GM12878 (cell line): Measurements from ENCODE around the gene CCN2. TPM values are rescaled to one million over a fixed set of nuclear protein-coding genes. Genes with fewer than 3 reads are reported as not detected.

Source experiments
- ATAC-seq: fragments of 200-7000 bp; cut with Tn5 transposase; 3 replicates; pipeline ENCODE4 v1.9.1; 2020; ENCODE audit warnings: mild to moderate bottlenecking, moderate library complexity
- BruUV-seq: library from RNA; stranded (reverse); fragments of 400-500 nt; replicated peaks from 2 replicates; lab custom pipeline; 2021; lab: Mats Ljungman, UMichigan
- CTCF ChIA-PET: fragments of 300-600 bp; sonication (Branson Sonifier 250); formaldehyde crosslinking; extraction: SDS; loops from one replicate; lab custom pipeline; 2021; ENCODE audit warnings: inconsistent platforms; lab: Yijun Ruan, JAX
- POLR2A ChIA-PET: fragments of 350-600 bp; formaldehyde crosslinking; extraction: SDS; loops from one replicate; lab custom pipeline; 2021; ENCODE audit warnings: inconsistent platforms; lab: Charles Lee
- RAD21 ChIA-PET: fragments of 300-600 bp; sonication (Branson Sonifier 250); formaldehyde crosslinking; loops from one replicate; lab custom pipeline; 2023; ENCODE audit warnings: antibody characterized with exemption; ENCODE audit not compliant: unreplicated experiment; lab: Charles Lee
- SMC1A ChIA-PET: fragments of 300-600 bp; sonication (Branson Sonifier 250); formaldehyde crosslinking; loops from one replicate; lab custom pipeline; 2023; ENCODE audit not compliant: unreplicated experiment, uncharacterized antibody; lab: Charles Lee
- DNase-seq: peaks from one replicate; pipeline ENCODE4 v3.0.0-alpha.2; 2011; ENCODE audit warnings: low read depth, low spot score
- FAIRE-seq: peaks from 3 replicates; lab custom pipeline; 2011; peaks lifted over from hg19 to GRCh38; lab: Jason Lieb, UNC
- H2AFZ ChIP-seq: 2 replicates; pipeline ENCODE4 v1.6.0; 2011; ENCODE audit warnings: low read depth, low read length, control low read depth; ENCODE audit not compliant: control insufficient read depth
- H3K27ac ChIP-seq: 2 replicates; pipeline ENCODE4 v1.5.1; 2011; ENCODE audit warnings: control low read depth; ENCODE audit not compliant: control insufficient read depth, insufficient read depth
- H3K27me3 ChIP-seq, 2 experiments: replicated peaks in 1 of 2; 2 replicates each; pipeline versions ENCODE4 v1.6.0 to v1.6.1; 2011; ENCODE audit warnings: low read length in 1 of 2; ENCODE audit not compliant: control insufficient read depth in 2 of 2, insufficient read depth in 2 of 2
- H3K36me3 ChIP-seq, 2 experiments: 2 replicates each; pipeline ENCODE4 v1.5.1; 2011; ENCODE audit warnings: low read length in 1 of 2; ENCODE audit not compliant: control insufficient read depth in 2 of 2, insufficient read depth in 2 of 2
- H3K4me1 ChIP-seq: 2 replicates; pipeline ENCODE4 v1.6.1; 2011; ENCODE audit warnings: mild to moderate bottlenecking, low read length, moderate library complexity, mixed read lengths; ENCODE audit not compliant: control insufficient read depth, insufficient read depth
- H3K4me2 ChIP-seq: 2 replicates; pipeline ENCODE4 v1.6.0; 2011; ENCODE audit warnings: control low read depth; ENCODE audit not compliant: control insufficient read depth, insufficient read depth
- H3K4me3 ChIP-seq: fragments of 200-600 bp; sonication (generic); 2 replicates; pipeline ENCODE4 v1.5.1; 2016
- H3K79me2 ChIP-seq: 2 replicates; pipeline ENCODE4 v1.6.0; 2011; ENCODE audit warnings: low read length; ENCODE audit not compliant: control insufficient read depth, insufficient read depth
- H3K9ac ChIP-seq: 2 replicates; pipeline ENCODE4 v1.8.0; 2011; ENCODE audit warnings: low read length, control low read depth, mixed read lengths; ENCODE audit not compliant: control insufficient read depth, insufficient read depth
- H3K9me3 ChIP-seq: replicated peaks from 3 replicates; pipeline ENCODE4 v1.5.1; 2011; ENCODE audit warnings: mild to moderate bottlenecking, low read length; ENCODE audit not compliant: control insufficient read depth, insufficient read depth
- H4K20me1 ChIP-seq: 2 replicates; pipeline ENCODE4 v1.6.0; 2011; ENCODE audit not compliant: control insufficient read depth, insufficient read depth
- CBX5 ChIP-seq: sonication (generic); IDR thresholded peaks from 2 replicates; pipeline ENCODE4 v1.6.1; 2016; ENCODE audit warnings: low read depth, moderate library complexity, mild to moderate bottlenecking, inconsistent platforms
- FOXM1 ChIP-seq: IDR thresholded peaks from 2 replicates; pipeline ENCODE4 v1.6.1; 2012; ENCODE audit warnings: low read depth, mild to moderate bottlenecking, inconsistent platforms, low read length, moderate library complexity
- HDGF ChIP-seq: fragments of 450-650 bp; IDR thresholded peaks from 2 replicates; pipeline ENCODE4 v1.6.1; 2016; ENCODE audit warnings: antibody characterized with exemption
- RCOR1 ChIP-seq: conservative IDR thresholded peaks from 2 replicates; pipeline ENCODE4 v1.6.1; 2012; ENCODE audit warnings: low read depth, low read length, improper control_type of control experiment
- SMARCA5 ChIP-seq: fragments of 450-650 bp; IDR thresholded peaks from 2 replicates; pipeline ENCODE4 v1.6.1; 2017; ENCODE audit warnings: mild to moderate bottlenecking
- TCF7 ChIP-seq: IDR thresholded peaks from 2 replicates; pipeline ENCODE4 v1.6.1; 2014; ENCODE audit warnings: antibody characterized with exemption, borderline replicate concordance
- WGBS: methylation state at CpG from one replicate; pipeline ENCODE4 v1.1.6; 2016; ENCODE audit warnings: low lambda C conversion rate; ENCODE audit not compliant: insufficient replicate concordance, insufficient coverage; ENCODE audit errors: missing lambda C conversion rate; 5-methylcytosine and 5-hydroxymethylcytosine counted together
- in situ Hi-C: fragments of 300-500 bp; cut with MboI; formaldehyde crosslinking; loops from 9 replicates; pipeline ENCODE4 v1.14.3; 2018; ENCODE audit warnings: mixed read lengths
- intact Hi-C: fragments of 100-400 bp; cut with micrococcal nuclease; formaldehyde crosslinking; loops from one replicate; pipeline ENCODE4 v1.14.2; 2022; ENCODE audit not compliant: unreplicated experiment
- polyA plus RNA-seq, 11 experiments: library from polyadenylated mRNA; depleted of rRNA in 4 of 11; unstranded in 6 of 11; stranded (reverse) in 5 of 11; fragments of >200 nt; fragmentation: Nextera tagmentation in 4 of 11; fragmentation: Illumina TruSeq in 1 of 11; extraction: Ambion mirVana in 4 of 11; extraction: Trizol in 1 of 11; gene quantifications; 1 replicate in 1 of 11; 2 replicates in 10 of 11; pipeline versions ENCODE4 v1.2.1 to v1.2.3, GENCODE V29; 2011 to 2016; ENCODE audit warnings: inconsistent platforms in 2 of 11, missing spikeins in 2 of 11, low read depth in 1 of 11
- total RNA-seq, 4 experiments: library from RNA; depleted of rRNA in 3 of 4; stranded (reverse); fragments of >200 nt in 3 of 4; fragmentation: Illumina TruSeq in 1 of 4; extraction: Trizol in 1 of 4; gene quantifications; 2 replicates each; pipeline versions ENCODE4 v1.2.1 to v1.2.3, GENCODE V29; 2013 to 2021
- TF ChIP-seq, protein P1 (sequence below): fragments of 450-650 bp; conservative IDR thresholded peaks from 2 replicates; pipeline ENCODE4 v1.6.1; 2017; ENCODE audit warnings: mild to moderate bottlenecking, moderate library complexity
- TF ChIP-seq, protein P2 (sequence below): IDR thresholded peaks from 2 replicates; pipeline ENCODE4 v1.6.1; 2012; ENCODE audit warnings: low read length, inconsistent platforms
- TF ChIP-seq, protein P3 (sequence below): fragments of 450-650 bp; IDR thresholded peaks from 2 replicates; pipeline ENCODE4 v1.6.1; 2017; ENCODE audit warnings: antibody characterized with exemption, mild to moderate bottlenecking, moderate library complexity
- TF ChIP-seq, protein P4 (sequence below): fragments of 450-650 bp; IDR thresholded peaks from 2 replicates; pipeline ENCODE4 v1.6.1; 2018; ENCODE audit warnings: borderline replicate concordance, mild to moderate bottlenecking; ENCODE audit not compliant: partially characterized antibody
- TF ChIP-seq, protein P5 (sequence below): fragments of 450-650 bp; IDR thresholded peaks from 2 replicates; pipeline ENCODE4 v1.6.1; 2017; ENCODE audit warnings: mild to moderate bottlenecking, low read depth, inconsistent platforms; ENCODE audit not compliant: poor library complexity, severe bottlenecking

CCN2 gene
- total and polyA plus RNA-seq, 10 of the 15 experiments (the other 5 are each of a cell fraction or from before 2014, with no cell fraction given): 0.26 to 0.62 (median 0.44) TPM; not detected in 7

DNA sequence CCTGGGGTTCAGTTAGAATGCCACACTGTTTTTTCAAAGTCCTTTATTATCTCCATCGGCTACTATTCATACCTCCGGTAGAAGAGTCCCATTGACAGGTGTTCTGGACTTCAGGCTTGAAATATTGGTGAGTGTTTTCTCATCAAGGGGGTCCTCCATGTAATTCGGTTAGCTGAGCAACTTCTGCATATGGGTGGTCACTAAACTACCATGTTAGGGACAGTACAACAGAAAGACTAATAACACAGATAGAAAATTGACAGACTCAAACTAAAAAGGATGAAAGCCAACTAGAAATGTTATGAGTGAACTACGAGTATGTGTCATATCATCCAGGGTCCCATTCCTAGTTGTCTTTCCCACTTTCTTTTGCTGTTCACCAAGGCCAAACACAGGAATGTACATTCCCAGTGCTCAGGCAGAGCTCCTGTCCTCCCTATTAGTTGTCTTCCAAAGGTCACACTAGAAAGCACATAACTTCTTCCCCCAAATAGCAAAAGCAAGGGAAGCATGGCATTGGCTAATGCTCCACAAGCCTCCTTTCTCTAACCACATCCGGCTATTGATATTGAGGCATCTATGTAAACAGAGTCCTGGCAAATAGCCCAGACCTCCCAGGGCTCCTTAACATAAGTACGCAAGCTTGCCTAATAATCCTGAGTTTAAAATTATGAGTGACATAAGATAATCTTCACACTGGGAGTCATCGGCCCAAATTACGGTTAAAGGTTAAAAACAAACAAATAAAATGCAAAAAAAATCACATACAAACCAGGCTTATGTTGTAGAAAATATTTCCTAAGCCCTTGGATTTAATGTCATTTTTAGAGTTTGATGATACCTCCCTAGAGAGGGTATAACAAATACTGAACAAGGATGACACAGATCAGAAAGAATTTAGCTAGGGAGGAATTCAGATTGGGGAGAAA is 13.2 kb downstream of the CCN2 start:
- no peak for FAIRE-seq
- no peak overlapping the region for H3K4me2 ChIP-seq
- ChIA-PET RAD21 (no interaction called here), CTCF (interaction anchor here (0.7 kb wide), 1 partner anchor 22 kb away, joined by 3 read pairs; no protein-coding TSS in a partner anchor), SMC1A (no interaction called here), POLR2A (no interaction called here)
- 67% methylated on average over 8 of the region's 8 CpGs for WGBS
- no TSS peak for BruUV-seq
- H3K9ac ChIP-seq: no peak overlapping the region
- in situ Hi-C loops: no loop called here
- no peak for DNase-seq
- H3K4me1 ChIP-seq: no peaks in the 10 kb centered on the region
- H3K27ac ChIP-seq: no peak overlapping the region
- no peaks in the 10 kb centered on the region for H3K9me3 ChIP-seq
- H2AFZ ChIP-seq: no peak overlapping the region
- H3K4me3 ChIP-seq: no peak overlapping the region
- H3K79me2 ChIP-seq: no peaks in the 10 kb centered on the region
- no peaks in the 10 kb centered on the region for H3K27me3 ChIP-seq
- no peak for ATAC-seq
- intact Hi-C loops: no loop called here
- H4K20me1 ChIP-seq: no peaks in the 10 kb centered on the region
- H3K36me3 ChIP-seq: no peaks in the 10 kb centered on the region
- TF ChIP-seq, protein P1, sequence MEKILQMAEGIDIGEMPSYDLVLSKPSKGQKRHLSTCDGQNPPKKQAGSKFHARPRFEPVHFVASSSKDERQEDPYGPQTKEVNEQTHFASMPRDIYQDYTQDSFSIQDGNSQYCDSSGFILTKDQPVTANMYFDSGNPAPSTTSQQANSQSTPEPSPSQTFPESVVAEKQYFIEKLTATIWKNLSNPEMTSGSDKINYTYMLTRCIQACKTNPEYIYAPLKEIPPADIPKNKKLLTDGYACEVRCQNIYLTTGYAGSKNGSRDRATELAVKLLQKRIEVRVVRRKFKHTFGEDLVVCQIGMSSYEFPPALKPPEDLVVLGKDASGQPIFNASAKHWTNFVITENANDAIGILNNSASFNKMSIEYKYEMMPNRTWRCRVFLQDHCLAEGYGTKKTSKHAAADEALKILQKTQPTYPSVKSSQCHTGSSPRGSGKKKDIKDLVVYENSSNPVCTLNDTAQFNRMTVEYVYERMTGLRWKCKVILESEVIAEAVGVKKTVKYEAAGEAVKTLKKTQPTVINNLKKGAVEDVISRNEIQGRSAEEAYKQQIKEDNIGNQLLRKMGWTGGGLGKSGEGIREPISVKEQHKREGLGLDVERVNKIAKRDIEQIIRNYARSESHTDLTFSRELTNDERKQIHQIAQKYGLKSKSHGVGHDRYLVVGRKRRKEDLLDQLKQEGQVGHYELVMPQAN: no peak
- TF ChIP-seq HDGF (no peak), FOXM1 (no peak), RCOR1 (no peak), SMARCA5 (no peak), CBX5 (no peak), TCF7 (no peak)
- TF ChIP-seq, protein P2, sequence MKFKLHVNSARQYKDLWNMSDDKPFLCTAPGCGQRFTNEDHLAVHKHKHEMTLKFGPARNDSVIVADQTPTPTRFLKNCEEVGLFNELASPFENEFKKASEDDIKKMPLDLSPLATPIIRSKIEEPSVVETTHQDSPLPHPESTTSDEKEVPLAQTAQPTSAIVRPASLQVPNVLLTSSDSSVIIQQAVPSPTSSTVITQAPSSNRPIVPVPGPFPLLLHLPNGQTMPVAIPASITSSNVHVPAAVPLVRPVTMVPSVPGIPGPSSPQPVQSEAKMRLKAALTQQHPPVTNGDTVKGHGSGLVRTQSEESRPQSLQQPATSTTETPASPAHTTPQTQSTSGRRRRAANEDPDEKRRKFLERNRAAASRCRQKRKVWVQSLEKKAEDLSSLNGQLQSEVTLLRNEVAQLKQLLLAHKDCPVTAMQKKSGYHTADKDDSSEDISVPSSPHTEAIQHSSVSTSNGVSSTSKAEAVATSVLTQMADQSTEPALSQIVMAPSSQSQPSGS: no peak
- TF ChIP-seq, protein P3, sequence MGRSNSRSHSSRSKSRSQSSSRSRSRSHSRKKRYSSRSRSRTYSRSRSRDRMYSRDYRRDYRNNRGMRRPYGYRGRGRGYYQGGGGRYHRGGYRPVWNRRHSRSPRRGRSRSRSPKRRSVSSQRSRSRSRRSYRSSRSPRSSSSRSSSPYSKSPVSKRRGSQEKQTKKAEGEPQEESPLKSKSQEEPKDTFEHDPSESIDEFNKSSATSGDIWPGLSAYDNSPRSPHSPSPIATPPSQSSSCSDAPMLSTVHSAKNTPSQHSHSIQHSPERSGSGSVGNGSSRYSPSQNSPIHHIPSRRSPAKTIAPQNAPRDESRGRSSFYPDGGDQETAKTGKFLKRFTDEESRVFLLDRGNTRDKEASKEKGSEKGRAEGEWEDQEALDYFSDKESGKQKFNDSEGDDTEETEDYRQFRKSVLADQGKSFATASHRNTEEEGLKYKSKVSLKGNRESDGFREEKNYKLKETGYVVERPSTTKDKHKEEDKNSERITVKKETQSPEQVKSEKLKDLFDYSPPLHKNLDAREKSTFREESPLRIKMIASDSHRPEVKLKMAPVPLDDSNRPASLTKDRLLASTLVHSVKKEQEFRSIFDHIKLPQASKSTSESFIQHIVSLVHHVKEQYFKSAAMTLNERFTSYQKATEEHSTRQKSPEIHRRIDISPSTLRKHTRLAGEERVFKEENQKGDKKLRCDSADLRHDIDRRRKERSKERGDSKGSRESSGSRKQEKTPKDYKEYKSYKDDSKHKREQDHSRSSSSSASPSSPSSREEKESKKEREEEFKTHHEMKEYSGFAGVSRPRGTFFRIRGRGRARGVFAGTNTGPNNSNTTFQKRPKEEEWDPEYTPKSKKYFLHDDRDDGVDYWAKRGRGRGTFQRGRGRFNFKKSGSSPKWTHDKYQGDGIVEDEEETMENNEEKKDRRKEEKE: no peak
- TF ChIP-seq, protein P4, sequence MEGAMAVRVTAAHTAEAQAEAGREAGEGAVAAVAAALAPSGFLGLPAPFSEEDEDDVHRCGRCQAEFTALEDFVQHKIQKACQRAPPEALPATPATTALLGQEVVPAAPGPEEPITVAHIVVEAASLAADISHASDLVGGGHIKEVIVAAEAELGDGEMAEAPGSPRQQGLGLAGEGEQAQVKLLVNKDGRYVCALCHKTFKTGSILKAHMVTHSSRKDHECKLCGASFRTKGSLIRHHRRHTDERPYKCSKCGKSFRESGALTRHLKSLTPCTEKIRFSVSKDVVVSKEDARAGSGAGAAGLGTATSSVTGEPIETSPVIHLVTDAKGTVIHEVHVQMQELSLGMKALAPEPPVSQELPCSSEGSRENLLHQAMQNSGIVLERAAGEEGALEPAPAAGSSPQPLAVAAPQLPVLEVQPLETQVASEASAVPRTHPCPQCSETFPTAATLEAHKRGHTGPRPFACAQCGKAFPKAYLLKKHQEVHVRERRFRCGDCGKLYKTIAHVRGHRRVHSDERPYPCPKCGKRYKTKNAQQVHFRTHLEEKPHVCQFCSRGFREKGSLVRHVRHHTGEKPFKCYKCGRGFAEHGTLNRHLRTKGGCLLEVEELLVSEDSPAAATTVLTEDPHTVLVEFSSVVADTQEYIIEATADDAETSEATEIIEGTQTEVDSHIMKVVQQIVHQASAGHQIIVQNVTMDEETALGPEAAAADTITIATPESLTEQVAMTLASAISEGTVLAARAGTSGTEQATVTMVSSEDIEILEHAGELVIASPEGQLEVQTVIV: no peak
- TF ChIP-seq, protein P5, sequence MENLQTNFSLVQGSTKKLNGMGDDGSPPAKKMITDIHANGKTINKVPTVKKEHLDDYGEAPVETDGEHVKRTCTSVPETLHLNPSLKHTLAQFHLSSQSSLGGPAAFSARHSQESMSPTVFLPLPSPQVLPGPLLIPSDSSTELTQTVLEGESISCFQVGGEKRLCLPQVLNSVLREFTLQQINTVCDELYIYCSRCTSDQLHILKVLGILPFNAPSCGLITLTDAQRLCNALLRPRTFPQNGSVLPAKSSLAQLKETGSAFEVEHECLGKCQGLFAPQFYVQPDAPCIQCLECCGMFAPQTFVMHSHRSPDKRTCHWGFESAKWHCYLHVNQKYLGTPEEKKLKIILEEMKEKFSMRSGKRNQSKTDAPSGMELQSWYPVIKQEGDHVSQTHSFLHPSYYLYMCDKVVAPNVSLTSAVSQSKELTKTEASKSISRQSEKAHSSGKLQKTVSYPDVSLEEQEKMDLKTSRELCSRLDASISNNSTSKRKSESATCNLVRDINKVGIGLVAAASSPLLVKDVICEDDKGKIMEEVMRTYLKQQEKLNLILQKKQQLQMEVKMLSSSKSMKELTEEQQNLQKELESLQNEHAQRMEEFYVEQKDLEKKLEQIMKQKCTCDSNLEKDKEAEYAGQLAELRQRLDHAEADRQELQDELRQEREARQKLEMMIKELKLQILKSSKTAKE: no peak
